ENCODE results near the gene STAU1.

The STAU1 gene, protein sequence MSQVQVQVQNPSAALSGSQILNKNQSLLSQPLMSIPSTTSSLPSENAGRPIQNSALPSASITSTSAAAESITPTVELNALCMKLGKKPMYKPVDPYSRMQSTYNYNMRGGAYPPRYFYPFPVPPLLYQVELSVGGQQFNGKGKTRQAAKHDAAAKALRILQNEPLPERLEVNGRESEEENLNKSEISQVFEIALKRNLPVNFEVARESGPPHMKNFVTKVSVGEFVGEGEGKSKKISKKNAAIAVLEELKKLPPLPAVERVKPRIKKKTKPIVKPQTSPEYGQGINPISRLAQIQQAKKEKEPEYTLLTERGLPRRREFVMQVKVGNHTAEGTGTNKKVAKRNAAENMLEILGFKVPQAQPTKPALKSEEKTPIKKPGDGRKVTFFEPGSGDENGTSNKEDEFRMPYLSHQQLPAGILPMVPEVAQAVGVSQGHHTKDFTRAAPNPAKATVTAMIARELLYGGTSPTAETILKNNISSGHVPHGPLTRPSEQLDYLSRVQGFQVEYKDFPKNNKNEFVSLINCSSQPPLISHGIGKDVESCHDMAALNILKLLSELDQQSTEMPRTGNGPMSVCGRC
- total RNA-seq, result 56.6 to 69.4 (median 66.7) reads per million in 4 donors

DNA sequence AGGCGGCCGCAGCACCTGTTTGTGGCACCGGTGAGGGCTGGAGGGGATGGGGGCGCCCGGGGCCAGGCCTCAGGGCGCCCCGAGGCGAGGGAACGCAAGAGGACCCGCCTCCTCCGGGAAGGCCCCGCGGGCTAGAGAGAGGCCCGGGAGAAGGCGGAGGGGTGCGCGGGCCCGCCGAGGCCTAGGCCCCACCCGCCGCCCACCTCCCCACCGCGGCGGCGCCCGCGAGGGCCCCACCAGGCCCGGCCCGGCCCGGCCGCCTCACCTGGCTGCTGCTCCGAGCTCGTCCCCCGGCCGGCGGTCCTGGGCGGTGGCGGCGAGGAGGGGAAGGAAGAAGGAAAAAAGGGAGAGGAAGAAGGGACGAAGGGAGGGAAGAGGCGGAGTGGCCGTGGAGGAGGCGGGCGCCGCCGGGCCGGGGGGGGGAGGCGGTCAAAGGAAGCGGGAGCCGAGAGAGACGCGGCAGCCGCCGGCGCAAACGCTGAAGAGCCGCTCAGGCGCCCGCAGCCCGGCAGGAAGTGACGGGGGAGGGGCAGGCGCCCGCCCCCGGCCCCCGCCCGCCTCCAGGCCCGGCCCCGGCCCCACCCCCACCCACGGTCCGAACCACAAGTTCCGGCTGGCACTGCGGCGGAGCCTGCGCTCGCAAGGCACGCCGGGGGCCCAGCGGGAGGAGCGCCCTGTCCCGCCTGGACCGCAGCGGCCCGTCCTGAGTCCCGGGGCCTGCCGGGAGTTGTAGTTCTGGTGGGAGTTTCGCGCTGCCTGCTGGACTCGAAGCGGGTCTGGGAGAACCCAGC is at the start of gene STAU1:
Gene STAU1 (minus strand): TSS at position 484 of the 791 bp plus-strand sequence. CDS start 22,133 bp downstream, outside the sequence.
- DNase-seq, result peak; percentile 88 to 97 (median 91)

DNA sequence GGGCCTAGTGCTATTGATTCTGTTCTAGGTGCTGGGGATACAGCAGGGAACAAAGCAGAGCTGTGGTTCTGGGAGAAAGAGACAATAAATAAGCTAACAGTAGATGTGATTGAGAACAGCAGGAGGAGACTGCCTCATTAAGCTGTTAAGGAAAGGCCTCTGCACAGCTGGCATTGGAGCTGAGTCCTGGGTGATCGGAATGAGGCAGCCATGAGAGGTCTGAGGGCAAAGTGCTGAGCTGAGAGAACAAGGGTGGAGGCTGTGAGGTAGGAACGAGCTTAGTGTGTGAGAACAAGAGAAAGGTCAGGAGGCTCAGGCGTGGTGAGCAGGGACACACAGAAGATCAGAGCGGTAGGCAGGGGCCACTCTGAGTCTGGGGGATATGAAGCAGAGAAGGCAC is 49.4 kb upstream of the STAU1 start:
- no peak for DNase-seq

GRCh38 chr20:49236301-49236700 is 48.2 kb upstream of the STAU1 start:
- no peak for DNase-seq

- DNase-seq, result no peak
These were observed 46.7 kb upstream of the STAU1 start for GRCh38 chr20:49234831-49235230.

GRCh38 chr20:49233226-49233625 is 45.1 kb upstream of the STAU1 start:
- DNase-seq, result no peak

DNA sequence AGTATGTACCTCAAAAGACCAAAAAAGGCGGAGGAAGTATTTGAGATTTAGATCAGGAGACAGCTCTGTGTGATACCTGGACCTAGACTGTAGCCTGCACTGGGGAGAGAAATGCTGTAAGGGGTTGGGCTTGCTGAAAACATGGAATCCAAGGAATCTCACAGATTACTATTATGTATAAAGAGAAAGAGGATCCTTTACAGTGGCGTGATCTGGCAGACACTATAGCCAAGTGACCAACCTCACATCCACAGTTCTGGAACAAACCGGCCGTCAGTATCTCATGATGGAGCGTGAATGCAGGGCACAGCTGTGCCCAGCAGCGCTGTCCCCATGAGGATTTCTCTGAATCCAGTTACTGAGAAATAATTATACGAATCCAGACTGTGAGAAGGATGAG is 43.3 kb upstream of the STAU1 start:
- DNase-seq, result no peak

DNA sequence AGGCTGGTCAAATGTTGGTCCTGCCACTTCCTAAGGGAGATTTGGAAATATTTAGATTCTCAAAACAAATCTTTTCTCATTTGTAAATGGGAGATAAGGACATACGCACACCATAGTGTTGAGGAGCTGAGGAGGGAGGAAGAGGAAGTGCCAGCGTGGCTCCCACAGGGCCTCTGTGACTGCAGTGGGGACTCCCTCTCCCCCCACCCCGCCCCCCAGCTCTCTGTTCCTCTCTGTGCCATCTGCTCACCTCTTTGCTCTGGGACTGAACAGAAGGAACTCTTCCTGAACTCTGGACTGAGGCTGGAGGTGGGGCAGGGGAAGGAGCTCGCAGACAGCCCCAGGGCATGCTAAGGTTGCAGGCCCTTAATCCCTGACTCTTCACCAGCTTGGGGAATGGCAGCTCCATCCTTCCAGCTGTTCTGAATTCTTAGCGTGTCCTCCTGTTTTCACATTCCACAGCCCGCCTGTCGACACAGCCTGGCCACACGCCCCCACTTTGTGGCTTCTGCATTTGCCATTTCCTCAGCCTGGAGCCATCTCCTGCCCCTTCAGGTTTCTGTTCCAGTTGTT is 42.5 kb upstream of the STAU1 start:
- no peak for DNase-seq

DNA sequence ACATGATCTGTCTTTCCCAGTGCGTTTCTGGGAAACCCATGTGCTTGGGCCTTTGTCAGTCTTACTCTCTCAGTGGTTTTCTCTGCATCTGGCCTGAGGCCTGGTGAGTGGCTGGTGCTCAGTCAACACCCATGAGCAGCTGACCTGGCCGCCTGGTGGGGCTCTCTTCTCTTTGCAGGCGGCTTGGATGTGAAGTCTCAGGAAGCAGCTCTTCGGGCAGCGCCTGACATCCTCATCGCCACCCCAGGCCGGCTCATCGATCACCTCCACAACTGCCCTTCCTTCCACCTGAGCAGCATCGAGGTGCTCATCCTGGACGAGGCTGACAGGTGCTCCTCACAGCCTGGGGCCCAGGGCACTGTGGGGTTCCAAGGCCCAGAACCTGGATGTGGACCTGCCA is 41.9 kb upstream of the STAU1 start:
- no peak for DNase-seq

- no peak for DNase-seq
These were observed 41.2 kb upstream of the STAU1 start for GRCh38 chr20:49229381-49229780.

DNA sequence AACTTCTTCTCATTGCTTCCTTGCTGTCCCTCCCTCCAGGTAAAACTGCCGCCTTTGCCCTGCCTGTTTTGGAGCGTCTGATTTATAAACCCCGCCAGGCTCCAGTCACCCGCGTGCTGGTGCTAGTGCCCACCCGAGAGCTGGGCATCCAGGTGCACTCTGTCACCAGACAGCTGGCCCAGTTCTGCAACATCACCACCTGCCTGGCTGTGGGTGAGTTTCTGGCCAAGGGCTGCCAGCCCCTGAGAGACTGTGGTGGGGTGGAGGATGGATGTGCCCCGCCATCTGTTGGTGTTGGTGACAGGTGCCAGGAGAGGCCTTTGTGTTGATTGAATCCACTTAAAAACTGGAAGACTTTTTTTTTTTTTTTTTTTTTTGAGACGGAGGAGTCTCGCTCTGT is 40.5 kb upstream of the STAU1 start:
- no peak for DNase-seq

DNA sequence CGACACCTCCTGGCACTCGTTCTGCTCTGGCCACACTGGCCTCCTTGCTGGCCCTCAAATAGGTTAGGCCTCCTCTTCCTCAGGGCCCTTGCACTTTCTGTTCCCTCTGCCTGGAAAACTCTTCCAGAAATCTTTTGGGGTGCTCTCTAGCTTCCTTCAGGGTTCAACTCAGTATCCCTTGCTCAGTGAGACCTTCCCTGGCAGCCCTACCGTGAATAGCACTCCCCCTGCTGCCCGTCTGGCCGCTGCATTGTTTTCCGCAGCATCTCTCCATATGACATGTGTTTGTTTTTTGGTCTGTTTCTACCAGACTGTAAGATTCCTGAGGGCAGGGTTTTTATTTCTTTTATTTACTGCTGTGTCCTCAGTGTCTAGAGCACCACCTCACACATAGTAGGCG is 37.8 kb upstream of the STAU1 start:
- no peak for DNase-seq

DNA sequence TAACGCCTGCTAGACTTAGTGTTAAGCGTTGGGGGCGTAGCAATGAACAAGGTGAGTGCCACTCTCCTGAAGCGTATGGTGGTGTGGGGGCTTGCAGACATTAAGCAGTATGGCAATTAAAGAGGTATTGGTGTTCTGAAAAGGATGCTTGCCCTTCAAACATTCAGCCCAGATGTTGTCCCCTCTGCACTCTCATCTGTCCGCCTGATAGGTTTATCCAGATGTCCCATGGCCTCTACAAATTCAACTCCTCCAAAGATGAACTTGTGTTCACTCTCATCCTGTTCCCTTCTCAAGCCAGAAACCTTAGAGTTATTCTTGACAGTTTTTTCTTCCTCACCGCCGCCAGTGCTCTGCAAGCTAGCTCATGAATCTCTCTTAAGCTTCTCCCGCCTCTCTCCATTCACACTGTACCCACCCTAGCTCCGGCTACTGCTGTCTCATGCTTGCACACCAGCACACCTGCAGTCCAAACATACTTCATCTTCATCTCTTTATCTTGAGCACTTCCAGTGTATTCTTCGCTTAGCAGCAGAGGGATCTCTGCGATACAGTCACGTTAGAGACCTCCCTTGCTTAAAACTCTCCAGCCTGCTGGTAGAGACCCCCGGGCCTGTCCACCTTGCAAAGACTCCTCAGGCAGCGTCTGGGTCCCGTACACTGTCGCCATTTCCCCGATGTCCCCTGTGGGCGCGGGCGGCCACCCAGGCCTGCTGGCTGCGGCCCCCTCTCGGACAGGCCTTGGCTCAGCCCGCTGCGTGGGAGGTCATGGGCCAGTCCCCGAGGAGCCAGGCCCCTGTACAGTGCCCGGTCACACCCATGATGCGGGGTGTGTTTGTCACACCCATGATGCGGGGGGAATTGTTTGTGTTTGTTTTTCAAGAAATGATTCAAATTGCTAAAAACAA is 32.0 kb upstream of the STAU1 start:
- no peak for DNase-seq

DNA sequence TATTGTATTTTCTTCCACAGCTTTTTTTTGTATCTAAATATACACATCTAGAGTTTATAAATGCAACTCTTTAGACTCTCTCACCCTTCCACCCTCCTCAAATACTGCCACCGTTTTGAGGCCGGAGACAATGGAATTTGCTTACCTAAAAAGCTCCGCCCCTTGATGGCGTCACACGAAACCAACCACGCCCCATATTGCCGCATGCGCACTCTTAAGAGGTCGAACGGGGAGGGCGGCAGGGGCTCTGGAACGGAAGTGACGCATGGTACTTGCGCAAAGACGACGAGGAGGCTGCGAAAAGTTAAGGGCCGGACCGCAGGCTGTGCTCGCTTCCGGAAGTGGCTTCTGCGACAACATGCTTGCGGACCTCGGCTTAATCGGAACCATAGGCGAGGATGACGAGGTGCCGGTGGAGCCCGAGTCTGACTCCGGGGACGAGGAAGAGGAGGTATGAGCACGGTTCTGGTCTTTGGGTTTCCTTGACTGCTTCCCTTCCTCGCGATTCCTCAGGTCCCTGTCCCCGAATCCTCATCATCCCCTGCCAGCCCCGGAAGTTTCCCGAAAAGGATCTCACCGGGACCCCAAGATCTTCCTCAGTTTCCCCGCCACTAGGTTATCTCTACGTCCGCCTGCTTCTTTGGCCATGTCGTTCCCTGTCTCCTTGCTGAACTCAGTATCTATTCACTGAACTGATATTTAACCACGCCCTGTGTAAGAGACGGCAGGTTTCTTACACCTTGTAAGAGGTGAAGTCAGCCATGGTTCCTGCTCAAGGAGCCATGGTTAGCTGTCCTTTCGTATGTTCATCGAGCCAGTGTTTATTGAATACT is 31.2 kb upstream of the STAU1 start, which contains the start of gene DDX27:
Gene DDX27 (plus strand): TSS at position 326 of the 833 bp plus-strand sequence. CDS start 33 bp downstream, at position 359.
- peak; percentile 92 to 98 (median 96) for DNase-seq

GRCh38 chr20:49218739-49219090 is 30.6 kb upstream of the STAU1 start:
- peak in 2 of 5 donors; percentile 10 to 15 for DNase-seq

- DNase-seq, result peak; percentile 75 to 95 (median 82)
These were observed 29.0 kb upstream of the STAU1 start for GRCh38 chr20:49216991-49217578.

DNA sequence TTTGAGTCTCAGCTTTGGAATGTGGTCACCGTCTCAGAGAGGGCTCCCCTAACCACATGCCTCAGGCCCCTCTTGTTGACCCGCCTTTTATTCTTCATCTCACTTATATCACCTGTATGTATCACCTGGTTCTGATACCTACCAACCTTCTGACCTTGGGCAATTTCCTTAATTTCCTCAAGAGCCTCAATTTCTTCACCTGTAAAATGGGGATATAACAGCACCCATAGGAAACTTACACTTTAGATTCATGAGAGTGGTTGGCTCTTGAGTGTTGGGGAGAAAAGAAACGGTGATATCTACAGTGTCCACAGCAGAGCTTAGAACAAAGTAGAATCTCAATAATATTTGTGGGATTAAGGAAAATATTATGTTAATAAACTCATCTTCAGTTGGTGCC is 27.1 kb upstream of the STAU1 start:
- DNase-seq, result no peak

DNA sequence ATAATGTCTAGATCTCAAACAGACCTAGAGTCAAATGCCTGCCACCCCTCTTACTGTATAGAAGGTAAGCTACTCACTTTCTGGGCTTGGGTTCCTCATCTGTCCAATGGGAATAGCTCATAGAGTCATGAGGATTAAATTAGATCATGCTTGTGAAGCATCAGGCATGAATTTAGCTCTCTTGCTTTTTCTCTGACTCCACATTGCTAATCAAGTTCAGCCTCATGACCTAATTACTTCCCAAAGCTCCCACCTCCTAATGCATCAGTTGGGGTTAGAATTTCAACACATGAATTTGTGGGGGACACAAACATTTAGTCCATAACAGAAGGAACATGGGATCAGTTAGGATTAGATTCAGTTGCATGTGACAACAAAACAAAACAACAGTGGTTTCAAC is 26.4 kb upstream of the STAU1 start:
- no peak for DNase-seq

DNA sequence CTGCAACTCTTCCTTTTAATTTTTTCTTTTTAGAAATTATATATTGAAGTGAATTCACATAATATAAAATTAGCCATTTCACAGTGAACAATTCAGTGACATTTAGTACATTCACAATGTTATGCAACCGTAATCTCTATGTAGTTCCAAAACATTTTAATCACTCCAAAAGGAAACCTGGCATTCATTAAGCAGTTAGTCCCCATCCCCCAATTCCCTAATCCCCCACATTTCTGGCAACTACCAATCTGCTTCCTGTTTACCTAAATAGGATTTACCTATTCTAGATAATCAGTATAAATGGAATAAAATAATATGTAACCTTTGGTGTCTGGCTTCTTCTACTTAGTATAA is 22.6 kb upstream of the STAU1 start:
- DNase-seq, result no peak

DNA sequence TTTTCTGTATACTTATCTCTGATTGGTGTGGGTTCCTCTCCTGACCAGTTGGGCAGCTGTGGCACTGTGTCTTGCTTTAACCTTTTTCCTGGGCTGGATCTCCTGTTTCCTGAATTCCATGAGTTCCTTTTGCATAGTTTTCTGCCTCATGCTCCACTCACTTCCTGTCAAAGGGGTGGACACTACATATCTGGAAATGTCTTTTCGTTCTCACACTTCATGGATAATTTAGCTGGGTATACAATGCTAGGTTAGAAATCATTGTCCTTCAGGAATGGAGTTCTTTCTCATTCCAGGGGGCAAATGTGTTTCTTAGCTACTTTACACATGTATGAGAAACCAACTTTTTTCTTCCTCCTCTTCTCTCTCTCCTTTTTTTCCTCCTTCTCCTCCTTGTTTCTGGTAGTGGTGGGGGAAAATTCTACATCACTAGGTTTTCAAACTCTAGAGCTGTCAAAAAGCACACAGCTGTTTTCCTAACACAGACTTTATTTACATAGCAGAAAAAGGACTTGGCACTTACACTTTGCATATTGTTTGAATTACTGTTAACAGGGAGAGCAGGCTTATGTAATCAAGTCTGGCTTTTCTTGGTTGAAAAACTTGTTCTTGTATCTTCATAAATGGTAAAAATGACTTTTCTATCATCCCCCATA is 22.1 kb upstream of the STAU1 start:
- DNase-seq, result no peak

- no peak for DNase-seq
These were observed 18.9 kb upstream of the STAU1 start for GRCh38 chr20:49207076-49207475.
